PC-9 (cell line): Measurements from ENCODE around the gene PIK3R6.

ENCODE experiments used
- CTCF ChIP-seq: fragments of 200-600 bp; sonication (generic); conservative IDR thresholded peaks from 2 replicates; pipeline ENCODE4 v1.6.1; 2017; ENCODE audit warnings: mixed run types, antibody characterized with exemption, mild to moderate bottlenecking, moderate library complexity
- EZH2 ChIP-seq: fragments of 200-600 bp; sonication (generic); IDR thresholded peaks from 2 replicates; pipeline ENCODE4 v1.8.0; 2017; ENCODE audit warnings: antibody characterized with exemption, low read depth

DNA sequence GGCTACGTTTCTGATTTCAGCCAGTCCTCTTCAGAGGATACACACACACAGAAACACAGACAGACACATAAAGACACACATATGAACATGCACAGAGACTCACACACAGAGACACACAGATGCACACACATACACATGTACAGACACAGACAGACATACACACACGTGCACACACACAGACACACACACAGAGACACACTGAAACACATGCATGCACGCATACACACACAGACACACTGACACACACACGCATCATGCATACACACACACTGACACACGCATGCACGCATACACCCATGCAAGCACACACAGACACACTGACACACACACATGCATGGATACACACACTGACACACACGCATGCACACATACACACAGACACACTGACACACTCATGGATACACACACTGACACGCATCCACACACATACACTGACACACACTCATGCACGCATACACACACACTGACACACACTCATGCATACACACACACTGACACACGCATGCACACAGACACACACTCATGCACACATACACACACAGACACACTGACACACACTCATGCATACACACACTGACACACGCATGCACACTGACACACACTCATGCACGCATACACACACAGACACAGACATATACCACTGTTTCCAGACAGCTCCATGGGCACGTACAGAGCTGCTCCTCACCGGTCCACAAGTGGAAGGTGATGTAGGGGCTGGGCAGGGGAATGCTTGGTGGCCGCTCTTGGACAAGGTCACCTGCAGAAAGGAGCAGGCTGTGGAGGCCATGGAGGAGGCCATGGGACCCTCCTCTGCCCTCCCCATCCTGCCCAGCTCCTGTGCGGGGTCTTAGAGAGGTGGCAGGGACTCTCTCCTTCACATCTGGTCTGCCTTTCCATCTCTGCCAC is 38.2 kb downstream of the PIK3R6 start:
- TF ChIP-seq CTCF = no peak
- TF ChIP-seq EZH2 = no peak
